Heart right ventricle (tissue), 16 donors: ENCODE measurements around the gene NXNL1. TPM values are rescaled to one million over a fixed set of nuclear protein-coding genes. Genes with fewer than 3 reads are reported as not detected.
A peak's percentile ranks its signal among the peaks of the same experiment; 100 is the strongest.

Experiments
- ATAC-seq, 8 donors: fragments of 200-7000 bp; cut with Tn5 transposase; one replicate each; pipeline ENCODE4 v1.9.1; 2020; ENCODE audit warnings: mild to moderate bottlenecking in 8 of 8, moderate library complexity in 8 of 8, moderate number of reproducible peaks in 1 of 8
- DNase-seq, 2 donors: peaks; one replicate each; pipeline ENCODE4 v3.0.0-alpha.2; 2020
- H3K27ac ChIP-seq, 10 donors: fragments of 200-600 bp; sonication (generic) in 2 of 10; one replicate each; pipeline versions ENCODE4 v1.5.0 to v1.8.0; 2020 to 2022; ENCODE audit warnings: mild to moderate bottlenecking in 3 of 10
- H3K27me3 ChIP-seq, 7 donors: fragments of 200-600 bp; one replicate each; pipeline ENCODE4 v1.8.0; 2021 to 2022; ENCODE audit warnings: mild to moderate bottlenecking in 2 of 7
- H3K36me3 ChIP-seq, 9 donors: fragments of 200-600 bp; sonication (generic) in 1 of 9; one replicate each; pipeline versions ENCODE4 v1.5.0 to v1.8.0; 2020 to 2022; ENCODE audit warnings: mild to moderate bottlenecking in 2 of 9
- H3K4me1 ChIP-seq, 9 donors: fragments of 200-600 bp; sonication (generic) in 1 of 9; one replicate each; pipeline versions ENCODE4 v1.5.0 to v1.8.0; 2020 to 2022; ENCODE audit warnings: mild to moderate bottlenecking in 4 of 9
- H3K4me3 ChIP-seq, 10 donors: fragments of 200-600 bp; sonication (generic) in 2 of 10; one replicate each; pipeline versions ENCODE4 v1.5.0 to v1.8.0; 2020 to 2022; ENCODE audit warnings: mild to moderate bottlenecking in 7 of 10, moderate library complexity in 2 of 10
- H3K9me3 ChIP-seq, 11 donors: fragments of 200-600 bp in 10 of 11; sonication (generic) in 2 of 11; one replicate each; pipeline versions ENCODE4 v1.5.0 to v1.8.0; 2013 to 2022; ENCODE audit warnings: mild to moderate bottlenecking in 2 of 11, control low read depth in 1 of 11, moderate library complexity in 1 of 11
- WGBS, 2 donors: extraction: QIAGEN DNeasy Blood & Tissue Kit; methylation state at CpG; one replicate each; pipeline ENCODE4 v1.1.7; 2013; ENCODE audit warnings: inconsistent platforms in 1 of 2; 5-methylcytosine and 5-hydroxymethylcytosine counted together
- intact Hi-C, 10 donors: fragments of 100-400 bp; cut with DNase I; formaldehyde crosslinking; loops; one replicate each; pipeline versions ENCODE4 v1.11.1 to v1.14.2; 2022
- polyA plus RNA-seq, 2 donors: library from polyadenylated mRNA; stranded (reverse); fragments of 200-250 nt; gene quantifications; one replicate each; pipeline ENCODE4 v1.2.3, GENCODE V29; 2013
- total RNA-seq, 10 donors: library from RNA; stranded (reverse); fragmentation: NEBNext Ultra II Directional in 3 of 10; extraction: Animal tissue kit (Norgen Biotek cat#: 25700) in 3 of 10; gene quantifications; one replicate each; pipeline versions ENCODE4 v1.2.1 to v1.2.4, GENCODE V29; 2021 to 2023
- TF ChIP-seq, protein P1 (sequence below), 9 donors: fragments of 200-600 bp; sonication (generic) in 2 of 9; IDR thresholded peaks; one replicate each; pipeline versions ENCODE4 v1.5.0 to v1.8.0; 2021 to 2022; ENCODE audit warnings: antibody characterized with exemption in 9 of 9, mild to moderate bottlenecking in 5 of 9, moderate library complexity in 1 of 9
- donor health status: Arrhythmogenic right ventricular cardiomyopathy.
- donor health status: ischemic (EF 13 %, LVEDD 7.1; RV severe dilation, severe dysfunction).
- donor health status: healthy with polysubstance abuse.
- donor health status: DM: no; HTN: yes; CAD: no.
- donor health status: DM: no; HTN: no; CAD: no.
- donor health status: ischemic (EF 25% LVEDD 6.9; RV normal size, moderate dysfunction).
- donor health status: ischemic (EF 25% LVEDD 5.7; RV mildly dilated, moderate dysfunction).
- donor health status: healthy.
- donor health status: DM: yes; HTN: yes; CAD: no.
- donor health status: Ischemic cardiomyopathy.
- donor health status: ischemic (EF 35%, LVEDD 5.7; RV mildly dilated, moderate dysfunction).
- donor health status: nonischemic (EF 11% LVEDD 7.7; RV severe dilation, severe dysfunction).
- donor health status: DM: yes; HTN: yes; CAD: no.
- donor health status: PGD.
- donor health status: ischemic (EF 29% LVEDD 5.4; RV normal size, mild dysfunction).
- donor health status: nonischemic (EF 23%, LVEDD 6.1; RV moderate dilation, normal function).

NXNL1 gene
- total and polyA plus RNA-seq, 12 donors, result 0.42 to 1.1 (median 0.58) TPM; not detected in 7

DNA sequence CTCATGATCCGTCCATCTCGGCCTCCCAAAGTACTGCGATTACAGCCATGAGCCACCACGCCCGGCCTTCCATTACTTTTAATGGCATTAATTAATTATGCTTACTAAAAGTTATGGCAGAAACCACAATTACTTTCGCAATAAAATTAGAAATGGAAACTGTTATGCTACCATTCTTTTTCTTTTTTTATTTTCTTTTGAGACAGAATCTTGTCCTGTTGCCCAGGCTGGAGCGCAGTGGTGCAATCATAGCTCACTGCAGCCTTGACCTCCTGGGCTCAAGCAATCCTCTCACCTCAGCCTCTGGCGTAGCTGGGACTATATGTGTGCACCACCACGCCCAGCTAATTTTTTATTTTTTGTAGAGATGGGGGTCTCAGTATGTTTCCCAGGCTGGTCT is 50.7 kb downstream of the NXNL1 start:
- no peak overlapping the region for H3K27ac ChIP-seq
- H3K9me3 ChIP-seq, result no peaks in the 10 kb centered on the region
- H3K4me1 ChIP-seq, result peaks cover 0 to 54% (median 22%) of the 10 kb centered on the region in 9 donors
- no peak for DNase-seq
- intact Hi-C loops, result no loop called here
- 92 to 98% methylated on average over 9 of the region's 9 CpGs for WGBS, 2 donors
- H3K4me3 ChIP-seq, result no peak overlapping the region
- ATAC-seq, result no peak
- H3K27me3 ChIP-seq, result no peaks in the 10 kb centered on the region
- peaks cover 0 to 32% (median 0%) of the 10 kb centered on the region in 9 donors for H3K36me3 ChIP-seq
- TF ChIP-seq, protein P1, sequence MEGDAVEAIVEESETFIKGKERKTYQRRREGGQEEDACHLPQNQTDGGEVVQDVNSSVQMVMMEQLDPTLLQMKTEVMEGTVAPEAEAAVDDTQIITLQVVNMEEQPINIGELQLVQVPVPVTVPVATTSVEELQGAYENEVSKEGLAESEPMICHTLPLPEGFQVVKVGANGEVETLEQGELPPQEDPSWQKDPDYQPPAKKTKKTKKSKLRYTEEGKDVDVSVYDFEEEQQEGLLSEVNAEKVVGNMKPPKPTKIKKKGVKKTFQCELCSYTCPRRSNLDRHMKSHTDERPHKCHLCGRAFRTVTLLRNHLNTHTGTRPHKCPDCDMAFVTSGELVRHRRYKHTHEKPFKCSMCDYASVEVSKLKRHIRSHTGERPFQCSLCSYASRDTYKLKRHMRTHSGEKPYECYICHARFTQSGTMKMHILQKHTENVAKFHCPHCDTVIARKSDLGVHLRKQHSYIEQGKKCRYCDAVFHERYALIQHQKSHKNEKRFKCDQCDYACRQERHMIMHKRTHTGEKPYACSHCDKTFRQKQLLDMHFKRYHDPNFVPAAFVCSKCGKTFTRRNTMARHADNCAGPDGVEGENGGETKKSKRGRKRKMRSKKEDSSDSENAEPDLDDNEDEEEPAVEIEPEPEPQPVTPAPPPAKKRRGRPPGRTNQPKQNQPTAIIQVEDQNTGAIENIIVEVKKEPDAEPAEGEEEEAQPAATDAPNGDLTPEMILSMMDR (IDR thresholded peaks at IDR 0.05), result no peak

DNA sequence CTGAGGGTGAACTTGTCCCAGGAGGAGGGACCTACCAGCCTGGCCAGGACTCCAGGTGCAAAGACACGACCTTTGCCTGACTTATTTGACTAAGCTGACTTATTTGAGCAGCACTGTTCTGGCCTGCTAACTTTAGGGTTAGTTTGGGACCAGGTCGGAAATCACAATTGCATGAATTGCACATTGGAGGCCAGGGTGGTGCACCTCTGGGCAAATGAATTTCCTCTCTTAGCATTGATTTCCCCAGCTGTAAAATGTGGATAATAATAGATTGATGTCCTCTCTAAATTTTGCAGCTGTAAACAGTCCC is 53.9 kb downstream of the NXNL1 start:
- Histone ChIP-seq H3K9me3 (no peaks in the 10 kb centered on the region), H3K4me3 (peak overlapping the region in 9 of 10 donors; percentile 41 to 84 (median 64)), H3K4me1 (peaks cover 0 to 48% (median 22%) of the 10 kb centered on the region in 9 donors), H3K27me3 (peaks cover 0 to 6% (median 0%) of the 10 kb centered on the region in 7 donors), H3K27ac (peak overlapping the region; percentile 72 to 95 (median 84)), H3K36me3 (peaks cover 0 to 21% (median 0%) of the 10 kb centered on the region in 9 donors)
- no peak for DNase-seq
- ATAC-seq, result no peak
- 43 to 55% methylated on average over 2 of the region's 2 CpGs for WGBS, 2 donors
- TF ChIP-seq, protein P1 (IDR thresholded peaks at IDR 0.05), result no peak
- intact Hi-C loops, result no loop called here

DNA sequence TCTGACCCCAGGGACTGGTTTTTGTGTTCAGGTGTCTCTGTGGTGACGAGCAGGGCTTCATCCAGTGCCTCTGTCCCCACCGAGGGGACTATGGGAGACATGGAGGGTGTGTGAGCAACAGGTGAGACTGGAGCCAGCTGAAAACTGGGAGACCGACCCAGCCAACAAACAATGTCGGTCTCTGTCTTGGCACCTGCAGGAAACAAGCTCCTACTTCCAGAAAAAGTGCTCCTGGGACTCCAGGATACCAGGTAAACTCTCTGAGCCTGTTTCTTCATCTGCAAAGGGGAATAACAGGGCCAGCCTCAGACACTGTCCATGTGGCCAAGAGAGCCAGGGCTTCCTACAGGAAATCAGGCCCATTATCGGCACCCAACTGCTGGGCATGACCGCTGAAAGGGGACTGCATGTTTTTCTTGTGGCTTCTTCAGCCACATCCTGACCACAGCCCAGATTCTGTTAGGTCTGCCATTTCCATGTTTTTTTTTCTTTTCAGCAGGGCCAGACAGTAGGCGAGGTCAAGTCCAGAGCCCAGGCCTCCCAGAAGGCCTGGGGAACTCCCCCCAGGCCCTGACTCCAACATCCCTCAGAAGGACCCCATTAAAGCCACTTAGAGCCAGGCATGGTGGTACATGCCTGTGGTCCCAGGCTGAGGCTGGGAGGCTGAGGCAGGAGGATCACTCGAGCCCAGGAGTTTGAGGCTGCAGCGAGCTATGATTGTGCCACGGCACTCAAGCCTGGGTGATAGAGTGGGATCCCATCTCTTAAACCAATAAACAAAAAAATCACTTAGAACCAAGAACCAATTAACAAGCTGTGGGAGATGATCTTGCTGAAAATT is 54.5 kb downstream of the NXNL1 start:
- intact Hi-C loops, result no loop called here
- no peak for DNase-seq
- WGBS, 2 donors, result 66 to 78% methylated on average over 10 of the region's 10 CpGs
- Histone ChIP-seq H3K36me3 (peaks cover 0 to 20% (median 0%) of the 10 kb centered on the region in 9 donors), H3K27ac (peak overlapping the region; percentile 72 to 95 (median 84)), H3K4me1 (peaks cover 0 to 48% (median 25%) of the 10 kb centered on the region in 9 donors), H3K4me3 (peak overlapping the region; percentile 10 to 84 (median 64)), H3K27me3 (peaks cover 0 to 6% (median 0%) of the 10 kb centered on the region in 7 donors), H3K9me3 (no peaks in the 10 kb centered on the region)
- peak in 4 of 8 donors; percentile 7 to 34 (median 10) for ATAC-seq
- TF ChIP-seq, protein P1 (IDR thresholded peaks at IDR 0.05), result no peak

Other genes starting within 250 kb of the NXNL1 start
- gene USE1, start 245.6 kb downstream of the NXNL1 start, total RNA-seq, result 10 to 100 TPM; 25.1 to 36.6 (median 28.3) TPM
- gene USE1, start 245.6 kb downstream of the NXNL1 start, polyA plus RNA-seq, result 10 to 100 TPM; 48.6 to 67.6 TPM
- gene OCEL1, start 234.7 kb downstream of the NXNL1 start, total RNA-seq, result 10 to 100 TPM in 9 of 10 donors, 1 to 10 TPM in 1; 7.2 to 38.6 (median 15.0) TPM
- gene OCEL1, start 234.7 kb downstream of the NXNL1 start, polyA plus RNA-seq, result 10 to 100 TPM; 14.3 to 47.4 TPM
- gene NR2F6, start 215.0 kb downstream of the NXNL1 start, total RNA-seq, result 10 to 100 TPM; 34.5 to 79.7 (median 42.2) TPM
- 10 to 100 TPM; 32.0 to 46.1 TPM for gene NR2F6, start 215.0 kb downstream of the NXNL1 start, polyA plus RNA-seq
- 10 to 100 TPM in 1 of 10 donors, 1 to 10 TPM in 9; 3.4 to 10.7 (median 6.6) TPM for gene USHBP1, start 196.2 kb downstream of the NXNL1 start, total RNA-seq
- gene USHBP1, start 196.2 kb downstream of the NXNL1 start, polyA plus RNA-seq, result 10 to 100 TPM; 11.5 to 30.9 TPM
- 10 to 100 TPM; 64.5 to 83.4 (median 74.4) TPM for gene BABAM1, start 193.5 kb downstream of the NXNL1 start, total RNA-seq
- gene BABAM1, start 193.5 kb downstream of the NXNL1 start, polyA plus RNA-seq, result 10 to 100 TPM; 68.9 to 88.2 TPM
- under 1 TPM in 8 of 10 donors, not detected in 2; 0.09 to 0.85 (median 0.22) TPM for gene ANKLE1, start 179.0 kb downstream of the NXNL1 start, total RNA-seq
- under 1 TPM; 0.15 to 0.20 TPM for gene ANKLE1, start 179.0 kb downstream of the NXNL1 start, polyA plus RNA-seq
- 10 to 100 TPM in 2 of 10 donors, 1 to 10 TPM in 8; 6.0 to 16.9 (median 7.9) TPM for gene ABHD8, start 157.5 kb downstream of the NXNL1 start, total RNA-seq
- 10 to 100 TPM in 1 of 2 donors, 1 to 10 TPM in 1; 8.7 to 16.6 TPM for gene ABHD8, start 157.5 kb downstream of the NXNL1 start, polyA plus RNA-seq
- 100 to 1,000 TPM; 122 to 259 (median 151) TPM for gene MRPL34, start 155.1 kb downstream of the NXNL1 start, total RNA-seq
- 100 to 1,000 TPM; 157 to 301 TPM for gene MRPL34, start 155.1 kb downstream of the NXNL1 start, polyA plus RNA-seq
- 10 to 100 TPM; 24.0 to 39.7 (median 34.7) TPM for gene DDA1, start 151.4 kb downstream of the NXNL1 start, total RNA-seq
- 10 to 100 TPM; 20.4 to 85.7 TPM for gene DDA1, start 151.4 kb downstream of the NXNL1 start, polyA plus RNA-seq
- gene ANO8, start 126.1 kb downstream of the NXNL1 start, total RNA-seq, result 10 to 100 TPM in 3 of 10 donors, 1 to 10 TPM in 7; 6.2 to 11.7 (median 8.0) TPM
- 10 to 100 TPM in 1 of 2 donors, 1 to 10 TPM in 1; 3.3 to 14.6 TPM for gene ANO8, start 126.1 kb downstream of the NXNL1 start, polyA plus RNA-seq
- gene GTPBP3, start 123.4 kb downstream of the NXNL1 start, total RNA-seq, result 10 to 100 TPM in 4 of 10 donors, 1 to 10 TPM in 6; 8.0 to 12.4 (median 9.8) TPM
- gene GTPBP3, start 123.4 kb downstream of the NXNL1 start, polyA plus RNA-seq, result 10 to 100 TPM in 1 of 2 donors, 1 to 10 TPM in 1; 8.9 to 12.8 TPM
- gene PLVAP, start 83.6 kb downstream of the NXNL1 start, total RNA-seq, result 10 to 100 TPM in 9 of 10 donors, 1 to 10 TPM in 1; 7.5 to 56.0 (median 22.1) TPM
- gene PLVAP, start 83.6 kb downstream of the NXNL1 start, polyA plus RNA-seq, result 10 to 100 TPM; 69.1 to 74.9 TPM
- under 1 TPM in 3 of 10 donors, not detected in 7; 0.44 to 0.51 (median 0.50) TPM for gene CCDC194, start 66.7 kb downstream of the NXNL1 start, total RNA-seq
- 1 to 10 TPM in 1 of 2 donors, not detected in 1; 1.0 TPM for gene CCDC194, start 66.7 kb downstream of the NXNL1 start, polyA plus RNA-seq
- gene BST2, start 55.3 kb downstream of the NXNL1 start, total RNA-seq, result 10 to 100 TPM; 22.7 to 73.5 (median 37.0) TPM
- 10 to 100 TPM; 32.0 to 75.4 TPM for gene BST2, start 55.3 kb downstream of the NXNL1 start, polyA plus RNA-seq
- 10 to 100 TPM; 11.7 to 26.8 (median 13.4) TPM for gene MVB12A, start 40.9 kb downstream of the NXNL1 start, total RNA-seq
- 10 to 100 TPM; 38.6 to 50.0 TPM for gene MVB12A, start 40.9 kb downstream of the NXNL1 start, polyA plus RNA-seq
- gene TMEM221, start 12.3 kb downstream of the NXNL1 start, total RNA-seq, result under 1 TPM in 2 of 10 donors, not detected in 8; 0.12 to 0.20 TPM
- under 1 TPM in 1 of 2 donors, not detected in 1; 0.03 TPM for gene TMEM221, start 12.3 kb downstream of the NXNL1 start, polyA plus RNA-seq
- gene SLC27A1, start 9.6 kb upstream of the NXNL1 start, total RNA-seq, result 10 to 100 TPM; 37.1 to 64.5 (median 47.2) TPM
- 10 to 100 TPM; 16.0 to 78.3 TPM for gene SLC27A1, start 9.6 kb upstream of the NXNL1 start, polyA plus RNA-seq
- gene PGLS, start 50.7 kb upstream of the NXNL1 start, total RNA-seq, result 10 to 100 TPM; 16.2 to 45.4 (median 20.6) TPM
- 10 to 100 TPM; 40.7 to 57.6 TPM for gene PGLS, start 50.7 kb upstream of the NXNL1 start, polyA plus RNA-seq
- gene COLGALT1, start 94.7 kb upstream of the NXNL1 start, total RNA-seq, result 10 to 100 TPM; 19.7 to 73.8 (median 29.3) TPM
- 10 to 100 TPM; 28.4 to 38.6 TPM for gene COLGALT1, start 94.7 kb upstream of the NXNL1 start, polyA plus RNA-seq
- gene UNC13A, start 227.4 kb upstream of the NXNL1 start, total RNA-seq, result under 1 TPM in 8 of 10 donors, not detected in 2; 0.02 to 0.72 (median 0.06) TPM
- under 1 TPM; 0.03 to 0.44 TPM for gene UNC13A, start 227.4 kb upstream of the NXNL1 start, polyA plus RNA-seq